GM23338 (cell line): Measurements from ENCODE around the gene QRFPR.

Experiments
- CTCF ChIP-seq, 2 experiments: fragments of 200-600 bp in 1 of 2; sonication (generic) in 1 of 2; conservative IDR thresholded peaks; 2 replicates each; pipeline versions ENCODE4 v1.5.1 to v1.6.1; 2016 to 2017; ENCODE audit warnings: antibody characterized with exemption in 2 of 2, low read depth in 2 of 2, mild to moderate bottlenecking in 2 of 2, moderate library complexity in 1 of 2
- EZH2 ChIP-seq: fragments of 200-600 bp; sonication (generic); IDR thresholded peaks from one replicate; pipeline ENCODE4 v1.8.0; 2017; ENCODE audit warnings: antibody characterized with exemption, mild to moderate bottlenecking, low read depth; ENCODE audit not compliant: unreplicated experiment
- EZH2phosphoT487 ChIP-seq: fragments of 200-600 bp; sonication (generic); IDR thresholded peaks from one replicate; pipeline ENCODE4 v1.8.1; 2018; ENCODE audit warnings: antibody characterized with exemption; ENCODE audit not compliant: unreplicated experiment
- POLR2AphosphoS5 ChIP-seq: IDR thresholded peaks from 2 replicates; pipeline ENCODE4 v1.6.1; 2016; ENCODE audit warnings: antibody characterized with exemption, low read depth
- REST ChIP-seq: IDR thresholded peaks from one replicate; pipeline ENCODE4 v1.6.1; 2018; ENCODE audit warnings: antibody characterized with exemption; ENCODE audit not compliant: unreplicated experiment
- STAT1 ChIP-seq: IDR thresholded peaks from one replicate; pipeline ENCODE4 v1.6.1; 2016; ENCODE audit warnings: antibody characterized with exemption; ENCODE audit not compliant: unreplicated experiment

- TF ChIP-seq CTCF (conservative IDR thresholded peaks at IDR 0.05; ENCODE audit: low read depth in 2 of 2) (no peak), POLR2AphosphoS5 (no peak), REST (no peak), EZH2 (no peak), EZH2phosphoT487 (no peak), STAT1 (no peak)
These were observed 100.4 kb downstream of the QRFPR start for GRCh38 chr4:121280425-121280824.
